Transverse colon (tissue), 4 donors: ENCODE measurements around the gene ZNF512B.

ENCODE experiments used
- CTCF ChIP-seq, 5 experiments: fragments of 200-600 bp in 3 of 5; fragments of 450-650 bp in 2 of 5; sonication (generic) in 3 of 5; IDR thresholded peaks; 1 replicate in 2 of 5; 2 replicates in 3 of 5; pipeline ENCODE4 v1.5.1; 2016 to 2017; ENCODE audit warnings: antibody characterized with exemption in 5 of 5, inconsistent platforms in 3 of 5, mild to moderate bottlenecking in 2 of 5, moderate library complexity in 1 of 5
- EP300 ChIP-seq: sonication (generic); formaldehyde crosslinking; IDR thresholded peaks from one replicate; pipeline ENCODE4 v1.6.1; 2017; ENCODE audit warnings: antibody characterized with exemption, low read depth
- POLR2A ChIP-seq: fragments of 450-650 bp; IDR thresholded peaks from one replicate; pipeline ENCODE4 v1.6.1; 2016; ENCODE audit warnings: antibody characterized with exemption, mild to moderate bottlenecking, moderate library complexity
- POLR2AphosphoS5 ChIP-seq, 3 donors: sonication (generic); formaldehyde crosslinking; IDR thresholded peaks; one replicate each; pipeline ENCODE4 v1.6.1; 2016; ENCODE audit warnings: antibody characterized with exemption in 3 of 3

GRCh38 chr20:63939061-63939935, 30.4 kb downstream of the ZNF512B start:
- no peak for TF ChIP-seq CTCF (IDR thresholded peaks at IDR 0.05)
- TF ChIP-seq POLR2AphosphoS5 (IDR thresholded peaks at IDR 0.05): no peak
- no peak for TF ChIP-seq EP300
- no peak for TF ChIP-seq POLR2A
